HG03103 (cell line): Measurements from ENCODE around the gene FAM210A.

Experiments used
- ATAC-seq: cut with Tn5 transposase; IDR thresholded peaks from one replicate; pipeline ENCODE4 v1.9.1; 2021; ENCODE audit warnings: low read depth; ENCODE audit not compliant: unreplicated experiment

FAM210A gene

GRCh38 chr18:13649397-13650390 lies 76.7 kb downstream of the FAM210A start:
- ATAC-seq: no peak

- ATAC-seq: no peak
These were observed 78.6 kb downstream of the FAM210A start for GRCh38 chr18:13647761-13648160.

DNA sequence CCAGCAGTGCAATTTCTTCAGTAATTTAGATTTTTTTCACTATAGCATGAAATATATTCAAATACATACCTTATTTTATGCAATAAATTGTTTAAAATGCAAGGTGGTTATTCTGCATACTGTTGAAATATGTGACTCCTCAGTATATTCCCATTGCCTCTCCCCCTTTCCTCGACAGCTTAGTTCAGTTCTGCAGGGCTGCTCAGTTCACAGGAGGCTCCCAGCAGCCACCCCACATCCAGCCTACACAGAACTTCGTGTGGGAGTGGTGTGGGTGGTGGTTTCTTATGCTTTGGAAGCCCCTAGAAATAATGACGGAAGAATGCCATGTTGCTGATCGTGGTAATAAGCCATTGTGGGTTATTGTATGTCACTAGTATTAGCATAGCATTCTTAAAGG lies 79.7 kb downstream of the FAM210A start:
- no peak for ATAC-seq

DNA sequence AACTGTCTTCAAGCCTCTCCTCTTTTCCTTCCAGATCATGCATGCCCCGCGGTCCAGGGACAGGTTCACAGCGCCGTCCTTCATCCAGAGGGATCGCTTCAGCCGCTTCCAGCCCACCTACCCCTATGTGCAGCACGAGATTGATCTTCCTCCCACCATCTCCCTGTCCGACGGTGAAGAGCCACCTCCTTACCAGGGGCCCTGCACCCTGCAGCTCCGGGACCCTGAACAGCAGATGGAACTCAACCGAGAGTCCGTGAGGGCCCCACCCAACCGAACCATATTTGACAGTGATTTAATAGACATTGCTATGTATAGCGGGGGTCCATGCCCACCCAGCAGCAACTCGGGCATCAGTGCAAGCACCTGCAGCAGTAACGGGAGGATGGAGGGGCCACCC lies 81.3 kb downstream of the FAM210A start:
- no peak for ATAC-seq

DNA sequence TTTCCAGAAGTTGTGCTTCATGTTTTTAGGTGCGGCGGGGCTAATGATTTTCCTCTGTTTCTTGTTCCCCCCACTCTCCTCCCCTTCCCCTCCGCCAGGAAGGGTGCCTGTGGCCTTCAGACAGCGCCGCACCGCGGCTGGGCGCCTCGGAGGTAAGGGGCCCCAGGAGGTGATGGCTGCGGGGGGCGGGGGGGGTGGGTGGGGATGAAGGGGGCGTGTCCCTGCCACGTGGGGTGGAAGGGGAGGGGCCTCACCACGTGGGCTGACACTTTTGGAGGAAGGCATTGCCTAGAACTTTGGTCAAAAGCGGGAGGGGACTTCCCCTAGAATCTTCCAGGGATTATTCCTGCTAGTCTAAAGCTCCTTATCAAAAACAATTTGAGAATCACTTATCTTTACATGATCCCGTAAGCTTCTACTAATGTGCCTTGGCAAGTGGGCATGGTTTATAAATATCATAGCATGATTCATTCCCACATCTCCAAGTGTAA lies 83.1 kb downstream of the FAM210A start:
- ATAC-seq: no peak

DNA sequence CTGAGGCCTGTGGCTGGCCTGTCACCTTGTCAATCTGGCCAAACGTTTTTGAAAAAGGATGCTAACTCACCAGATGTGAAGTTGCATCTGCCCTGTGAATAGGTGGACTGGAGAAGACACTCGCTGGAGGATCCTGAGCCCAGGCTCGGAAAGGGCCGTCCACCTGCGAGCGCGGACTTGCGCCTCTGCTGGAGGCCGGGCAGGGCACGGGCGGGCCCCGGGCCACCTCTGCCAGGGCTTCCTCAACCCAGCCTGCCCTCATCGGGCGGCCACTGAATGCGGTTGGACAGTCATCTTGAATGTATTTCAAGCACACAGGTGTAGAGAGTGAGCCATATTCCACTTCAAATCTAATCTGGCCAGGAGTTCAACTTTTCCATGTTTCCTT lies 83.9 kb downstream of the FAM210A start:
- no peak for ATAC-seq

DNA sequence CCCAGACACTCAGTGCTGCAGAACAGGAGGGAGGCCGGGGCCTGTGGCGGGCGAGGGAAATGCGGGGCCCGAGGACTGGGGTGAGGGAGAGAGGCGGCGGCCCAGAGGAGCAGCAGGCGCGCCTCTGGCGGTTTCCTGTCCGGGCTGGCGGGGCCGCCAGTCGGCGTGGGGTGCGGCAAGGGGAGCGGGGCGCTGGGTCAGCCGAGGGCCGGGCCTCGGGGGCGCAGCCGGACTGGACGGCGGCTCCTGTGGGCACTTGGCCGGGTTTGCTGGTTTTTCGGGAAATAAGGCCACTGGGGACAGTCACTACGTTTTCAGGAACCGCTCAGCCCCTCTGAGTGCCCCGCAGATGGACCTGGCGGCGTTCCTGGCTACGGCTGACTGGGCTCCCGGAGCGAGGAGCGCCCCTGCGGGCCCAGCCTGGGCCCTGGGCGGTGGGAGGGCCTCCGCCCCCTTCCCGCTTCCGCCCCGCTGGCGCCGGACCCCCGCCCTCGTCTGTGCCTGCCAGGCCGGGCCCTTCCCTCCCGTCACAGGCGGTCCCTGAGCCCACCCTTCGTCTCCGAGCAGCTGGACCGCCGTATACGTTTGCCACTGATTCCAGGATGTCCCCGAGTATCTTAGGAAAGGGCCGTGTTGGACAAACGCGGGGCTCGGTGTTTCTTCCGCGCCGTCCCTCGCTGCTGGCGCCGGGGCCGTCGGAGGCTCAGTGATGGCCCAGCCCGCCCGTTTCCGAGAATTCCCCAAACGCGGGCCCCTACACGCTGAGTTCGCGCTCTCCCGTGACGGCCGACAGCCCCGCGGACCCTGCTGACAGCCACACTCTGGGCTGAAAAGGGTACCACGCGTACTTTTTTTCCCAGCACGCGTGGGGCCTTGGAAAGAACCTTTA lies 84.6 kb downstream of the FAM210A start:
- ATAC-seq: no peak

GRCh38 chr18:13640266-13640860 lies 86.0 kb downstream of the FAM210A start:
- no peak for ATAC-seq

DNA sequence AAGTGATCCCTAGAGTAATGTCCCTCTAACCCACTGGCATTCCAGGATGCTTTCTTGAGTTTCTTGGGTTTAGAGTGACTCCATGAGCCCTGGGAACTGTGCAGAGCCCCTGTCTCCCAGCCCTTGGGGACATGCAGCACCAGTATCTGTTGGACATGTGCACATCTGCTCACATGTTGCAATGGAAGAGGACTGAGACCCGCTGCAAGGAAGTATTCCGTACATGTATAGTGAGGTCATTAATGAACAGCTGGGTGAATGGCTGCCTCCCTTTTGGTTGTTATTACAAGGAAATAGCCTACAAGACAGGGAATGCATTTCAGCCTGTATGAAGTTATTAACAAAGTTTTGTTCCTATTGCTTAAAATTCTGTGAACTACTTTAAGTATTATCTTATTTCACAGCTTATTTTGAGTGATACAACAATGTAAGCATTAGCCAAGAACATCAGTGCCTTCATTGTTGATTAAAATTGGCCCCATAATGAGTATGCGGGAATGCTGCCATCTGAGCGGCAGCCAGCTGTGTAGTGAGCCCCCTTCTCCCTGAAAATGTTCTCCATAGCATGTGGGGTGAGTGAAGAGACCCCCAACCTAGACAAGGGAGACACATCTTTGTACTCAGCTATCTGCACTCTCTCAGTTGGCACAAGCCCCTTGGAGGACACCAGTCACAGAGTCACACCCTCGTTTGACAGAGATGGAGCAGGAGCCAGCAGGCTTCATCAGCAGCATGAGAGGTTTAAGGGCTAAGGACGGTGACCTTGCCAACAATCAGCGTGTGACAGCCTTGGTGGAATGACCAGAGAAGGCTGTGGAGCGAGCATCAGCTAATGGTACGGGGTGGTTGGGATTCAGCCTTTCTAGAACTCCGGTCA lies 87.4 kb downstream of the FAM210A start:
- no peak for ATAC-seq

DNA sequence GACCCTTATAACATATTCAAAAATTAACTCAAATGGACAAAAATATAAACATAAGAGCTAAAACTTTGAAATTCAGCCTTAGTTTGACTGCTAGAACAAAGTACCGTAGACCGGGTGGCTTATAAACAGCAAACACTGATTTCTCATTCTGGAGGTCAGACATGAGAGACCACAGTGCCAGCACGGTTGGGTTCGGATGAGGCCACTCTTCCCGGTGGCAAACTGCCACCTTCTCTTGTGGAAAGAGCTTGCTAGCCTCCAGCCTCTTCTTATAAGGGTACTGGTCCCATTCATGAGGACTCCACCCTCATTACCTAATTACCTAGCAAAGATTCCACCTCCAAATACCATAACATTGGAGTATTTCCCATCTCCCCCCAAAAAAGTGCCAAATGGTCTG lies 91.3 kb downstream of the FAM210A start:
- no peak for ATAC-seq

- no peak for ATAC-seq
These were observed 92.7 kb downstream of the FAM210A start for GRCh38 chr18:13633700-13634099.

DNA sequence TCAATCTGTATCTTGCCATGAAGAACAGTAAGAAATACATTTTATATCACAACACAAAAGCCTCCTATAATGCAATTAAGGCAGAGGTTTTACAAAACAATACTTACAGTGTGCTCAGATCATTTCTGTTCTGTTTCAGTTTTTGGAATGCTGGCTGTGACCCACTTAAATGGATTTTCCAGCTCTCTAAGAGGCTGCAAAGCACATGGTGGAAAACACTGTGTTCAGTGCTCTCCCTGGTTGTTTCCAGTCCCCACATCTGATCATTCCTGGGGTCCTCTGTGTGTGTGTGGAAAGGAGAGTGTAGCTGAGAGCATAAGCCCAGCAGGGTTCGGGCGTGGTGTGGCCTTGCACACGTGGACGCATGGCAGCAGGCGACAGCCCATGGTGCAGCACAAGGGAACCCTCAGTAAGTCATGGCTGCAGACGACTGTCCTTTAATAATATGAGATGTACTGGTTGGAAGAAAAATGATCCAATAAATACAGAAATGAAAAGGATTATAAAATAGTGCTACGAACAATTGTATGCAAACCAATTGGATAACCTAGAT lies 95.6 kb downstream of the FAM210A start:
- no peak for ATAC-seq

GRCh38 chr18:13629841-13630715 lies 96.3 kb downstream of the FAM210A start:
- ATAC-seq: peak; percentile 73

GRCh38 chr18:13628211-13628610 lies 98.1 kb downstream of the FAM210A start:
- no peak for ATAC-seq

- ATAC-seq: no peak
These were observed 98.7 kb downstream of the FAM210A start for GRCh38 chr18:13627639-13628038.

GRCh38 chr18:13626544-13626908 lies 99.8 kb downstream of the FAM210A start:
- no peak for ATAC-seq

DNA sequence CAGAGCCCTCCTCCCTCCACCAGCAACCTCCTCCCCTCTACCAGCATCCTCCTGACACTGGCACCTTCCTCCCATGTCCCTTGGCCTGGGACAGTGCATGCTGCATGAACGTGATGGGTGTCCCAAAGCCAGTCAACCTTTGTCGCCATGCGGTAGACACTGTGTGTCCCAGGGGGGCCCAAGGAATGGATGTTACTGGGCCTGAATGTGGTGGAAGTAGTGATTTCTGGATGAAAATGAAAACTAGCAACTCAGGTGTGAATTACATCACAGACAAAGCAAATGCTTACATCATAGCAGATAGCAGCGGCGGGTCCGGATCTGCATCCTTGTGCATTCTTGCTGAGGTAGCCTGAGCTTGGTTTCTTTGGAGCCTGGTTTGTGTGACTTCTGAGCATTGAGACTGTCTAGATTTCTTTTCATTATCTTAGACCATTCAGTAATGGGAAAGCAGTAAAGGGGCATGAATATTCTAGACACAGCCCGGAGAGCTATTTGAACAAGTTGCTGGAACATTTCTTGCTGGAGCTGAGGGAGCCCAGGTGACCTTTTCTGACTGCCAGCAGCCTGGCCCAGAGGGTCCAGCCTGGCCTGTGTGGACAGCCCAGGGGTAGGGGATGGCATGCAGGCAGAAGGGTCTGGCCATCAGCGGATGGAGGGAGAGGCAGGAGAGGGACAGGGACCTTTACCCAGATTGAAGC lies 100.4 kb downstream of the FAM210A start:
- ATAC-seq: no peak

DNA sequence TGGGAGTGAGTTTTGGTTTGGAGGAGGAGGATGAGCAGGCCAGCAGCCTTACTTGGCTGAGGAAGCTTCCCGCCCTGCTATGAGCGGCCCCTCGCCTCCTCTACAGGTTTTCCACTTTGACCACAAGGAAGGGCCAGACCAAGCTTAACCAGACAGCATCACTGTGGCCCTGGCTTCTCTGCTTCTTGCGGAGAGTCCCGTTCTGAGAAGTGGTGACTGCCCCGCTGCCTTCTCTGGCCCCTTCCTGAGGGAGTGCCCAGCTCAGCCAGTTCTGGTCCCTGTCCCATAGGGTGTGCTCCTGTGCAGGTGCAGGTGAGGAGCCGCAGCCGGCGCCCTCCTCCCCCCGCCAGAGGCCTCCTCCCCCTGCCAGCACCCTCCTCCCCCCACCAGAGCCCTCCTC lies 101.0 kb downstream of the FAM210A start:
- no peak for ATAC-seq
